Sigmoid colon (tissue), 3 donors: ENCODE measurements around the gene ANKRD18B.

ENCODE experiments used
- POLR2A ChIP-seq, 2 donors: fragments of 450-650 bp; IDR thresholded peaks; one replicate each; pipeline ENCODE4 v1.6.1; 2016; ENCODE audit warnings: antibody characterized with exemption in 2 of 2, mild to moderate bottlenecking in 2 of 2, moderate library complexity in 2 of 2
- TF ChIP-seq, protein P1 (sequence below), 4 experiments: fragments of 450-650 bp in 3 of 4; fragments of 200-600 bp in 1 of 4; IDR thresholded peaks; one replicate each; pipeline ENCODE4 v1.5.1; 2016 to 2019; ENCODE audit warnings: antibody characterized with exemption in 4 of 4, mild to moderate bottlenecking in 3 of 4, moderate library complexity in 2 of 4

DNA sequence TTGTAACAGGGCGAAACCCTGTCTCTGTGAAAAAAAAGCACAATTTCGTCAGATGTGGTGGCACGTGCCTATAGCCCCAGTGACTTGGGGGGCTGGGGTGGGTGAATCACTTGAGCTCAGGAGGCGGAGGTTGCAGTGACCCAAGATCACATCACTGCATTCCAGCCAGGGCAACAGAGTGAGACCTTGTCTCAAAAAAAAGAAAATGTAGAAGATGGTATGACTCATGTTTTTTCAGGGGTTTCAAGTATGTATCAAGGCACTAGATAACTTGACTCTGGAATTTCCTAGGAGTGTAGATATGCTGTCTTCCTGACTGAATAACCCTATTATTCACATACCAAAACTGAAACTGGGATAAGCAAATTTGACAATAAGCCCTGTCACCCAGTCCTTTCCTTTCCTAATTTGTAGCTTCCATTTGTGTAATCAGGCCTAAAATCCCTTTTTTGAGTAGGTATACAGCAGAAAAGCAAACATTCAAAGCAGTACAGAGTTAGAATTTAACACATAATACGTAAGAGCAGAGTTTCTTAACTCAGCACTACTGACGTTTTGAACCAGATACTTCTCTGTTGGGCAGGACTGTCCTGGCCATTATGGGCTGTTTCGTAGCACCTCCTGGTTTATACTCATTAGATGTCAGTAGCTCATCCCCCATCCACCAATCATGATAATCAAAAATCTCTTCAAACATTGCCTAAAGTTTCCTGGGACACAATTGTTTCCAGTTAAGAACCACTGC, 17.3 kb upstream of the ANKRD18B start:
- TF ChIP-seq, protein P1, sequence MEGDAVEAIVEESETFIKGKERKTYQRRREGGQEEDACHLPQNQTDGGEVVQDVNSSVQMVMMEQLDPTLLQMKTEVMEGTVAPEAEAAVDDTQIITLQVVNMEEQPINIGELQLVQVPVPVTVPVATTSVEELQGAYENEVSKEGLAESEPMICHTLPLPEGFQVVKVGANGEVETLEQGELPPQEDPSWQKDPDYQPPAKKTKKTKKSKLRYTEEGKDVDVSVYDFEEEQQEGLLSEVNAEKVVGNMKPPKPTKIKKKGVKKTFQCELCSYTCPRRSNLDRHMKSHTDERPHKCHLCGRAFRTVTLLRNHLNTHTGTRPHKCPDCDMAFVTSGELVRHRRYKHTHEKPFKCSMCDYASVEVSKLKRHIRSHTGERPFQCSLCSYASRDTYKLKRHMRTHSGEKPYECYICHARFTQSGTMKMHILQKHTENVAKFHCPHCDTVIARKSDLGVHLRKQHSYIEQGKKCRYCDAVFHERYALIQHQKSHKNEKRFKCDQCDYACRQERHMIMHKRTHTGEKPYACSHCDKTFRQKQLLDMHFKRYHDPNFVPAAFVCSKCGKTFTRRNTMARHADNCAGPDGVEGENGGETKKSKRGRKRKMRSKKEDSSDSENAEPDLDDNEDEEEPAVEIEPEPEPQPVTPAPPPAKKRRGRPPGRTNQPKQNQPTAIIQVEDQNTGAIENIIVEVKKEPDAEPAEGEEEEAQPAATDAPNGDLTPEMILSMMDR (IDR thresholded peaks at IDR 0.05) = no peak
- TF ChIP-seq POLR2A (IDR thresholded peaks at IDR 0.05) = no peak
